Spinal cord (tissue), 10 donors: ENCODE measurements around the gene CALN1. TPM values are rescaled to one million over a fixed set of nuclear protein-coding genes. Genes with fewer than 3 reads are reported as not detected.

Experiments
- DNase-seq, 6 donors: peaks; one replicate each; pipeline versions ENCODE4 v3.0.0 to v3.0.0-alpha.2; 2013 to 2015; ENCODE audit warnings: low spot score in 6 of 6, low read depth in 4 of 6
- H3K27ac ChIP-seq: one replicate; pipeline ENCODE4 v1.5.1; 2013; ENCODE audit warnings: low read depth, low read length, control low read depth
- H3K27me3 ChIP-seq: one replicate; pipeline ENCODE4 v1.6.1; 2013; ENCODE audit warnings: low read length; ENCODE audit not compliant: control insufficient read depth, insufficient read depth
- H3K36me3 ChIP-seq: one replicate; pipeline ENCODE4 v1.6.1; 2013; ENCODE audit warnings: low read length; ENCODE audit not compliant: control insufficient read depth, insufficient read depth
- H3K4me1 ChIP-seq: one replicate; pipeline ENCODE4 v1.6.1; 2013; ENCODE audit warnings: low read length; ENCODE audit not compliant: control insufficient read depth, insufficient read depth
- H3K4me3 ChIP-seq: one replicate; pipeline ENCODE4 v1.5.1; 2013; ENCODE audit warnings: low read depth, low read length, control low read depth
- H3K9me3 ChIP-seq: one replicate; pipeline ENCODE4 v1.6.1; 2013; ENCODE audit warnings: low read length; ENCODE audit not compliant: control insufficient read depth, insufficient read depth
- WGBS: methylation state at CpG from one replicate; pipeline ENCODE4 v1.1.5; 2013; ENCODE audit warnings: missing lambda C conversion rate; ENCODE audit not compliant: insufficient coverage; 5-methylcytosine and 5-hydroxymethylcytosine counted together
- polyA plus RNA-seq, 2 donors: library from polyadenylated mRNA; unstranded; fragments of 120-200 nt; gene quantifications; one replicate each; pipeline ENCODE4 v1.2.1, GENCODE V29; 2013; ENCODE audit not compliant: insufficient read length in 2 of 2
- total RNA-seq, 2 donors: library from RNA; depleted of rRNA in 1 of 2; stranded (reverse); fragments of 120-200 nt in 1 of 2; fragments of >200 nt in 1 of 2; gene quantifications; one replicate each; pipeline versions ENCODE4 v1.2.3 to v1.2.4, GENCODE V29; 2013 to 2014
- donor health status: healthy.

Gene CALN1
- total and polyA plus RNA-seq, 4 donors = 14.7 to 30.0 (median 22.1) TPM

DNA sequence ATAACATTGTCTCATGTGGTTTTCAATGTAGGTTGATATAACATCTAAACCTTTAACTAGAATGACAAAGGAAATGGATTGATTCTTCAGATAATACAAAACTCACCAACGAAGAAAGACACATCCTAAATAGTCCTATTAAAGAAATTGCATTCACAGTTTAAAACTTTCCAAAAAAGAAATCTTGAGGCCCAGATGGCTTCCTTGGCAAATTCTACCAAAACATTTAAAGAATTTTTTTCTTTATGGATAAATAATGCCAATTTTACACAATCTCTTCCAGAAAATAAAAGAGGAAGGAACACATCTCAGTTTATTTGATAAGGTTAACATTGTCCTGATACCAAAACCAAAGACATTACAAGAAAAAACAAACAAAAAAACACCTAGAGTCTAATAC is 349.5 kb downstream of the CALN1 start:
- peak in 1 of 6 donors; percentile 63 for DNase-seq
- Histone ChIP-seq H3K4me1 (no peaks in the 10 kb centered on the region), H3K27ac (no peak overlapping the region), H3K9me3 (no peaks in the 10 kb centered on the region), H3K4me3 (no peak overlapping the region), H3K27me3 (no peaks in the 10 kb centered on the region), H3K36me3 (no peaks in the 10 kb centered on the region)
- no CpG with 5 or more reads among the region's 1 CpG for WGBS

DNA sequence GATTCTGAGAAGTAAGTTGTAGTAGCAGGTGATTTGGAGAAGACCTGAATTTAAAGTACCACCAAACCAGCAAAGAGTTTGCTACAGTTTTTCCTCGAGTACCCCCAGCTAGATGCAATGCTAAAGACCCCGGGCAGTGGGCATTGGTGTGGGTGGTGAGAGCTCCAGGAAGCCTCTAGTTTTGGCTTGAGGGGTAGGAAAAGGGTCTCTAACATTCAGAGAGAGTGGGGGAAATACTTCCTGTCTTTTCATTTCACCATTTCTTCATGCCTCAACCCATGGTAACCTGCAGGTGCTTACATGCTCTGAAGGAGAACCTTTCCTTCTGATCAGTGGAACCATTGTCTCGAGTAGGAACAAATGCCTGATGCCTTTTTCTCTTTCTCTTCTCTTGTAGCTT is 352.2 kb downstream of the CALN1 start:
- 86% methylated on average over 1 of the region's 3 CpGs for WGBS
- Histone ChIP-seq H3K27ac (no peak overlapping the region), H3K9me3 (no peaks in the 10 kb centered on the region), H3K4me3 (no peak overlapping the region), H3K27me3 (no peaks in the 10 kb centered on the region), H3K36me3 (no peaks in the 10 kb centered on the region), H3K4me1 (no peaks in the 10 kb centered on the region)
- DNase-seq = no peak

DNA sequence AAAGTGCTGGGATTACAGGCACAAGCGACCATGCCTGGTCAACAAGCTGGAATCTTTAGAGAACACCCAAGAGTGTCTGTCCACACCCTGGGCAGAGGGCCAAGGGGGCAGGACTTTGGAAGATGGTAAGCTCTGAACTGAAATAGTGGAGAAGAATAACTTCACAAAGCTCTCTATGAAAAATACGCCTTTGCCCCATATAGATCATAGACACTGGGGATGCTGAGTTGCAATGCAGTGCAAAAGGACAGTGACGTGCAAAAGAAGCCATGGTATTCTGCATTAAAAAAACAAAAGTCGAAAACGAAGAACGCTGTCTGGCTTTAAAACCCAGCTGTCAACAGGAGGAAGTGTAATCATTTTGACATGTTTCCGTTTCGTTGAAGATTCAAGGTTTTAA is 353.6 kb downstream of the CALN1 start:
- whole genome bisulfite sequencing = 91% methylated on average over 5 of the region's 8 CpGs

DNA sequence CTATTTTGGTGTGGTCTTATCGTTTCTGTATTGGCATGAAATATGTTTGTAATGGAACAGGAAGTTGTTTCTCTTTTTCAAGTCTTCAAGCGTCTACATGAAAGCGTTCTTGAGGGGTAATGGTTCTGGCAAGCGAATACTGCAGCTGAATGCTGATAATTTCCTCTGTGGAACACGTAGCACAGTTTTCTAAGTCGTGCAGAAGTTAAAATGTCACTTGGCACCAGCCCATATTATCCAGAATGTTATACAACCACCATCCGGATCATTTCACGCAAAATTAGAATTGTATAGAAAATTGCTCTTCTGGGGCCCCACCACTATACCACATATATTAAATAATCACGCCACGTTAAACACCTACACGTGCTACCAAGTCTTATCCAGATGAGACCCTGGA is 354.3 kb downstream of the CALN1 start:
- no peak overlapping the region for H3K4me3 ChIP-seq
- no peaks in the 10 kb centered on the region for H3K27me3 ChIP-seq
- no peaks in the 10 kb centered on the region for H3K4me1 ChIP-seq
- H3K27ac ChIP-seq = no peak overlapping the region
- WGBS = 60% methylated on average over 1 of the region's 11 CpGs
- no peaks in the 10 kb centered on the region for H3K9me3 ChIP-seq
- no peaks in the 10 kb centered on the region for H3K36me3 ChIP-seq
- DNase-seq = peak in 2 of 6 donors; percentile 15 to 86

More for the DNA sequence above, 353.6 kb downstream of the CALN1 start:
- no peak overlapping the region for H3K4me3 ChIP-seq
- H3K36me3 ChIP-seq = no peaks in the 10 kb centered on the region
- no peak overlapping the region for H3K27ac ChIP-seq
- H3K27me3 ChIP-seq = no peaks in the 10 kb centered on the region
- no peaks in the 10 kb centered on the region for H3K4me1 ChIP-seq
- no peak for DNase-seq
- H3K9me3 ChIP-seq = no peaks in the 10 kb centered on the region

DNA sequence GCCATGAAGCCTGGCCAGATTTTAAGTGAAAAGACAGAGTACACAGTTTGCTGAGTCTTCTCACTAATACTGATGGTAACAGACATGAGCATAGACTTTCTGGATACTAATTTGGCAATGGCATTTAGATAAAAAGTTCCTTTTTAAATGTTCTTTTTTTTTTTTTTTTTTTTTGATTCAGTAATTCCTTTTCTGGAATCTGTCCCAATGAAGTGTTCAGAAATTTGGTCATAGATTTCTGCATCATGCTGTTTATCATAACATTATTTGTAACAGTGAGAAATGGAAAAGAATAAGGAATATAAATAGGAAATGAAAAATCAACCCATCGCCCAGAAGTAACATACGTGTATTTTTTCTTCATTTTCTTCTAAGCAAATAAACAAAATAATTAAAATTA is 354.9 kb downstream of the CALN1 start:
- Histone ChIP-seq H3K27me3 (no peaks in the 10 kb centered on the region), H3K4me1 (no peaks in the 10 kb centered on the region), H3K9me3 (no peaks in the 10 kb centered on the region), H3K4me3 (no peak overlapping the region), H3K36me3 (no peaks in the 10 kb centered on the region), H3K27ac (no peak overlapping the region)
- no CpG with 5 or more reads among the region's 2 CpGs for WGBS
- DNase-seq = no peak

DNA sequence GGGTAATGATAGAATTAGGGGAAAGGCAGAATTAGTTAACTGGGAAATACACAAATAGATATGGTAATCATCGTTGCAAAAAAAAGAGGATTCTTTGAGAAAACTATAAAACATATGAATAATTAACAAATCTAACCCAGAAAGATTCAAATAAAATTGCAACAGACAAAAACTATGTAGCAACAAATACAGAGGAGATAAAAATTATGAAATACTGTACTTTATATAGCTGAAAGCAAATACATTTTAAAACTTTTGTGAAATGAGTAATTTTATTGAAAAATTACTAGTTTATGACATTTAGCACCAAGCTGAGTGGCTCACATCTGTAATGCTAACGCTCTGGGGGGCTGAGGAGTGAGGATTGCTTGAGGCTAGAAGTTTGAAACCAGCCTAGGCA is 356.7 kb downstream of the CALN1 start:
- DNase-seq = no peak
- no CpG with 5 or more reads among the region's 2 CpGs for WGBS

DNA sequence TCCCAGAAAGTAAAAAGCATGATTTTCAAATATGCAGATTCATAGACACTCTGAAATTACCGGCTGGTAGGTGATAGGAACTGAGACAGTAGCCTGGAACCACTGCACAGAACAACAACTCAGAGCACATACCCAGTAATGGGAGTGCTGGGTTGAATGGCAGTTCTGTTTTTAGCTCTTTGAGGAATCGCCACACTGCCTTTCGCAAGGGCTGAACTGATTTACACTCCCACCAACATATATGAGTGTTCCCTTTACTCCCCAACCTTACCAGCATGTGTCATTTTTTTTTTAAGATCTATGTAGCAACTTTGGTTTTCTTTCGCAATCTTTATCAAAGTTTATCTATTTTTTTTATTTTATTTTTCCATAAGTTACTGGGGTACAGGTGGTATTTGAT is 358.8 kb downstream of the CALN1 start:
- WGBS = no CpG with 5 or more reads among the region's 4 CpGs
- H3K4me1 ChIP-seq = no peaks in the 10 kb centered on the region
- H3K27ac ChIP-seq = no peak overlapping the region
- H3K36me3 ChIP-seq = no peaks in the 10 kb centered on the region
- no peaks in the 10 kb centered on the region for H3K27me3 ChIP-seq
- no peaks in the 10 kb centered on the region for H3K9me3 ChIP-seq
- no peak overlapping the region for H3K4me3 ChIP-seq
- DNase-seq = no peak

More for the DNA sequence above, 356.7 kb downstream of the CALN1 start:
- Histone ChIP-seq H3K27ac (no peak overlapping the region), H3K27me3 (no peaks in the 10 kb centered on the region), H3K36me3 (no peaks in the 10 kb centered on the region), H3K4me3 (no peak overlapping the region), H3K9me3 (no peaks in the 10 kb centered on the region), H3K4me1 (no peaks in the 10 kb centered on the region)

DNA sequence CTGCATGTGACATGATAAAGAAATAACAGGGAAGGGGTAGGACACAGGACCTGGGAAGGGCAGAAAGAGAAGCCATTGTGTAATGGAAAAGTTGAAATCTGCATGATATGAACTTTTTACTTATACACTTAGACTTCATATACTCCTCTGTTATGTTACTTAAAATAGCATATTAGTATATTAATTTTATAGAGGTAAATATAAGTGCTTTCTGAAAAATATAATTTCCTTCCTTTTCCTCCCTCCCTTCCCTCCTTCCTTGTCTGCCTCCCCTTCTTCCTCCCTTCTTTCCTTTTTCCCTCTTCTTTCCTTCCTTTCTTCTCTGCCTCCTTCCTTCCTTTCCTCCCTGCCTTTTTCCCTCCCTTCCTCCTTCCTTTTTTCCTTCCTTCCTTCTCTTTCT is 363.7 kb downstream of the CALN1 start:
- H3K9me3 ChIP-seq = no peaks in the 10 kb centered on the region
- no peaks in the 10 kb centered on the region for H3K4me1 ChIP-seq
- H3K4me3 ChIP-seq = no peak overlapping the region
- H3K27me3 ChIP-seq = no peaks in the 10 kb centered on the region
- DNase-seq = no peak
- no peak overlapping the region for H3K27ac ChIP-seq
- no peaks in the 10 kb centered on the region for H3K36me3 ChIP-seq

DNA sequence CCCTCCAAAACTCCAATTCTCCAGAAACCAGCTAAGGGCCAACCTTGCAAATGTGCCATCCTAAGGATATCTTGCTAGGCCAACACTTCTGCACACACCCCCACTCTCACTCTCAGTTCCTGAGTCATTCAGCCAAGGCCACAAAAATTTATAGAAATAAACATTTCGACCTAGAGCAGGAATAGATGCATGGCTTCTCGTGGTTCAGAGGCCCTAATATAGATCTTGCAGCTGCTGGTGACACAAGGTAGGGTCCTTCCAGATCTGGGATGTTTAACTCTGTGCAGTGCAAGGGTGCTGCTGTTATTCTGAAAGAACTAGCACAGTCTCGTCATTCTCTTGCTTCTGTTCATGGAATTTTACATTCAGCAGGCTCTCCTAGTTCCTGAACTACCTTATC is 369.3 kb downstream of the CALN1 start:
- H3K4me3 ChIP-seq = no peak overlapping the region
- DNase-seq = no peak
- no peaks in the 10 kb centered on the region for H3K27me3 ChIP-seq
- H3K36me3 ChIP-seq = no peaks in the 10 kb centered on the region
- no peak overlapping the region for H3K27ac ChIP-seq
- H3K9me3 ChIP-seq = no peaks in the 10 kb centered on the region
- 93% methylated on average over 2 of the region's 3 CpGs for WGBS
- H3K4me1 ChIP-seq = no peaks in the 10 kb centered on the region

DNA sequence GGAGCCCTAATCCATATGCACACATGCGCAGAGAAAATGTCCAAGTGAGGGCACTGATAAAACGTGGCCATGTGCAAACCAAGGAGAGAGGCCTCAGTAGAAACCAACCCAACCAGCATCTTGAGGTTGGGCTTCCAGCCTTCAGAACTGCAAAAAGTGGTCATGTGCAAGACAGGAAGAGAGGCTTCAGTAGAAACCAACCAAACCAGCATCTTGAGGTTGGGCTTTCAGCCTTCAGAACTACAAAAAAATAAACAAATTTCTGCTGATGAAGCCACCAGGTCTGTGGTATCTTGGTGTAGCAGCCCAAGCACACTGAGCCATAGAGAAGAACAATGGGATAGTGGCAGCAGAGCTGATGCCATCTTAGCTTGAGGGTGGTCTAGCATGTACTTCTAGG is 371.5 kb downstream of the CALN1 start:
- Histone ChIP-seq H3K4me3 (no peak overlapping the region), H3K27ac (no peak overlapping the region), H3K27me3 (no peaks in the 10 kb centered on the region), H3K9me3 (no peaks in the 10 kb centered on the region), H3K36me3 (no peaks in the 10 kb centered on the region), H3K4me1 (no peaks in the 10 kb centered on the region)
- no CpG with 5 or more reads among the region's 2 CpGs for WGBS
- DNase-seq = no peak
